Frontal cortex (tissue), 4 donors: ENCODE results near the gene TLE4. TPM values are rescaled to one million over a fixed set of nuclear protein-coding genes. Genes with fewer than 3 reads are reported as not detected.

Experiments used
- DNase-seq, 2 donors: peaks; one replicate each; pipeline ENCODE4 v3.0.0; 2012; ENCODE audit warnings: low spot score in 2 of 2
- FAIRE-seq: peaks from 2 replicates; lab custom pipeline; 2012; peaks lifted over from hg19 to GRCh38; lab: Jason Lieb, UNC
- total RNA-seq: library from RNA; depleted of rRNA; stranded (reverse); fragments of >200 nt; gene quantifications from one replicate; pipeline ENCODE4 v1.2.3, GENCODE V29; 2014
- donor health status: control.
- donor health status: control.
- donor health status: control.

Gene TLE4
- total RNA-seq, 1 donor from 2014 or later = 65.2 TPM

DNA sequence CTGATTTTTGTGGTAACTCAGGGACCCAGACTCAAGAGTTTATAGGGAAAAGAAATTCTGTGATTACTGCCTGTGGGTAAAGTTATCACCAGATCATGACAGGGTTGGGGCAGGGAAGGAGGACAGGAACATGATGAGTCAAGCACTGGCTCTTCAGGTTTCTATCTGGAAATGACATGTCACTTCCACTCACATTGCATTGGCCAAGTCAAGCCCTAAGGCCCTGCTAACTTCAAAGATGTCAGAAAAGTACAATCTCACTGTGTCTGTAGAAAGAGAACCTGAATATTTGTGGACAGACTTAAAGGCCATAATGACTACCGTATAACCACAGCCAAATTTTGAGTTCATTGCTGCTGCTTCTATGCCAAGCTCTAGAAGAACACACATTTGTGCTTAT, 187.7 kb downstream of the TLE4 start:
- DNase-seq (no peak), FAIRE-seq (no peak)

DNA sequence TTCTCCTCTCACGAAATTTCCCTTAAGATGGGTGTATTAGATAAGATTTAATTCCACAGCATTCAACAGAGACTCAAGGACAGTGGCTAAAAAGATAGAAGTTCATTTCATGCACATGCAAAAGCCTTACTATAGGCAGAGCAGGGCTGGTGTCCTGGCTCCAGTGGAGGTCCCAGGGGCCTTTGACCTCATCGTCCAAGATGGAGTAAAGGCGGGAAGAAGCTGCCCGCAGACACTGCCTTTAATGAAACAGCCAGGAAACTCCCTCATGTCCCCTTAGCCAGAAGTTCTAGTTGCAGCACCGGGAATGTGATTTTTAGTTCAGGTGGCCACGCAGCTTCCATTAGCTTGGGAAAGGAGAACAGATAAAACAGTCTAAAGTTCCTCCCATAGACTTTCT, 190.3 kb downstream of the TLE4 start:
- DNase-seq = no peak
- FAIRE-seq = no peak

DNA sequence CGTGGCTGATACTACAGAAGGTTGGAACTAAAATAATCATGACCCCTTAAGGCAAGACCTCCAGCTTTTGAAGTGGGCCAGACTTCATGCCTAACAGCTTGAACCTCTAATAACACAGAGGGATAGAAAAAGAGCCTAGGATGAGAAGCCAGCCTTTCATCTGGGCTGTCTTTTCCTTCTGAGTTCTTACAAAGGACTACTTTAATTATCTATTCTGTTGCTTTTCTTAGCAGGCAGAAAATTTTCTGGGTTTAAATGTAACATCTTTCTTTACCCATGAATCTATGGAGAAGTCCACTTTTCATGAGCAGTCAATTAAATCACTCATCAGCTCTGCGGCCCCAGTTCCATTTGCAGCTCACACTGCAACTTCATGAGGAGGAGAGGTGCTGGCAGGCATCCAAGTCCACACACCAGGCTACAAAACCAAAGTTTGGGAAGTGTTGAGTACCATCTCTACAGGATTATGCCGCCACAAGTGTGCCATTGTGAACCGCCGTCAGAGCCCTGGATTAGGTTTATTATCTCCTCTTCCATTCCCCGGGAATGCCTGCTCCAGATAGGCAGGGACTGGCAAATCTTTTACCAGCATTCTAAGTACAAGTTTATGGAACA, 192.0 kb downstream of the TLE4 start:
- DNase-seq (no peak), FAIRE-seq (no peak)

DNA sequence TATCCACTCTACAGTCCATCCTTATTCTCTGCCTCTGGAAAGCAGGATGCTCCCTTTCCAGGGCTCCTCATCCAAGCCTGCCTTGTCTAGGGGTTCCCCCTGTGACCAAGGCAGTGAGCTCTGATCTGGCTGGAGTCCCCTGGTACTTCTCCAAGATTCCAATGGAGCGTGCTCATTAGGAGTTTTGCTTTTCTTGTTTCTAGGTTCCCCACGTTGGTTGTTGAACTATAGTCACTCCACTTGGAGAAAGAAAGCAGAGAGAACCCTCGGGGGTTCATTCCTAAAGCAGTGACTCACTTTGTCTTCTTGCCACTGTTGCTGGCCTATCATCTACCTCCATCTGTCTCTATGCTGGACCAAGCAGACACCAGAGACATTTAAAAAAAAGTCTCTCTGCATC, 192.6 kb downstream of the TLE4 start:
- FAIRE-seq = no peak
- DNase-seq = no peak

DNA sequence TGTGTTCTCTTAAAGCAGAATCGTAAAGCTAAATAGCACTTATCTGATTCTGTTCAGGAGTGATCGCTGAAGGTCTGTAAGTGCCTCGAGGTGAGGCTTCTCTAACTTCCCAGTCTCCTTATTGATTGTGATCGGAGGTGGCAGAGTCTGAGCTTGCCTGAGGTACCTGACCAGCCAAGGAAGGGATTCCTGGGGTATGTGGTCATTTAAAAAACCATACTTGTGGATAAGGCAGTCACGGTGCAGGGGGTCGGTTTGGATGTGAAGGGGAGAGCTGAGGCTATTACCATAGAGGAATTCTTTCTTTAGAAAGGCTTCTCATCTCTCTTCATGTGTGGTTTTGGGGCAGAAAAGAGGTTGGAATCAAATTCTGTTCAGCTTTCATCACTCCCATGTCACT, 193.7 kb downstream of the TLE4 start:
- FAIRE-seq (no peak), DNase-seq (no peak)

DNA sequence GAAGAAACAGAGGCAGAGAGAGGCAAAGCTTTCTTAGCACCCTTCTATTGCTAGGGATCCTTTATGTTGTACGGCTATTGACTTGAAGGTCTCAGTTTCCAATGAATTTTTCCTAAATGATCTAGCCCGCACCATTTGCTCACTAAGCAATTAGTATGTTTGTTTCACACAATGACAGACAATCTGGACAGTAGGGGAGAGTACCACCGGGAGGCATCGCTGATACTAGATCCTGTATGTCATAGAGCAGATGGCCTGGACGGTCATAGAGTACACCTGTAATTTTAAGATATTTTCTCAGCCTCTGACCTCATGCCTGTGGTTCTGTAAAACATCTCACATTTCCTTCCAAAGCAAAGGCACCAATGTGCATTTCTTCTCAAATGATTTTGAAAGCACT, 194.3 kb downstream of the TLE4 start:
- FAIRE-seq (no peak), DNase-seq (no peak)

DNA sequence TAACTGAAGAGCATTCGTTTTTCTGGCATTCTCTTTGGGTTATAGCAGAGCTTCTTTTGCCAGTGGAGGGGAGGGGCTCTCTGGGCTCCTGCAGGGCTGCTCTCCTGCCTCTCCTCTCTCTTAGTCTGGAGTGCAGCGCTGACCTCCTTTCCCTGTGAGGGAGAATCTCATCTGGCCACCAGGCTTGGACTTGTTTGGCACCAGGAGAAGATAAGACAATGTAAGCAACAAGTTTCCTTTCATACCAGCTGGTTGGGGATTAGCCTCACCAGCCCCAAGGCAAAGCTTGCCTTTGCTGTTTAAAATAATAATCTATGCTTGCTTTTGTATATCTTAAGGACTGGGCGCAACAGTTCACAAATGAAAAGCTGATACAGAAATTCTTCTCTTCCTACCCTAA, 196.4 kb downstream of the TLE4 start:
- no peak for FAIRE-seq
- no peak for DNase-seq

DNA sequence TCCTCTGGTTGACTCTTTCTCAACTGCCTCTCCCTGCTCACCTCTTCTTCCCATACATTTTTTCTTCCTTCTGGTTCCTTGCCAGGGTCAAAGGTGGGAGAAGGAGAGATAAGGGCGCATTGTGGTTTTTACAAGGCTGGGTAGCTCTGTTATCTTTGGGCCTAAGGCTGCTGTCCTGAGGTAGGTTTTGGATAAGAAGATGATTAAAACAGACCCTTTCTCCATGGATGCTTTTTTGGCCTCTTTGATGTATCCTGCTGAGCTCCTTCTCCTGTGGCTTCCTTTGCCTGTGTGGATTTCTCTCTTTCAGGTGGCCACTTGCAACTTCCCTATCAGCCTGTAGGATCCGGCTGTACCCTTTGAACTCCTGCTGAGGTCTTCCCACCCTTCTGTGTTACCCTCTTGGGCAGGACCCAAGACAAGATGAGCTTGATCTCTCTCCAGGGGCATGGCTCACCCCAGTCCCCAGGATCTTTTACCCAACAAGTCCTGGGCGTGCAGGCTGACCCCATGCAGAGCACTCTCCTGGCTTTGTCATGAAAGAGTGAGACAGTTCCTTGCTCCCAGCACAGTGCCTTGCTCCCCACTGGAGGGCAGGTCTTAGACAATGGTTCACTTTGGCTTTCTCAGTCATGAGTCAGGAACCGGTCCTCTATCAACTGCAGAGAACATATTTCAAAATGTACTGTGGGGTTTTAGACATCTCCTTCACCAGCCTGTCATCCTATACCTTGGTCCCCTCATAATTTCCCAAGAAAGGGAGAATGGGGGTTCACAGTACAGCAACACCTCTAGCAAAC, 197.9 kb downstream of the TLE4 start:
- DNase-seq = no peak
- no peak for FAIRE-seq

DNA sequence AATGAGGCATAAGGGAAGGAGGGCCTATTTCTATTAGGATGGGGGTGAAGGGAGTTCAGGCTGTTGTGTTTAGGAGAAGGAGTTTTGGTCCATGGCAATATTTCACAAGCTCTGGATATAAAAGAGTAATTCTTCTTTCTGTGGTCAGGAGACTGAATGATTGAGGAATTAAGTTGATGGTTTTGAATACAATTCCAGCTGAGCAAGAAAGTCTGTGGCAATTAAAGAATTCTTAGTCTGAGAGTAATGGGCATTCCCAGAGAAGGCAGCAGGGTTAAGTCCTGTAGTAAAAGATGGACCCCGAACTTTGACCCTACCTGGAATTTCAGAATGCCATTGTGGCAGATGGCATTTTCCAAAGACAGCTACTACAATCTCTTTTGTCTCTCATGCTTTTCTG, 202.6 kb downstream of the TLE4 start:
- DNase-seq = no peak
- no peak for FAIRE-seq
